GM08714 (cell line): ENCODE results near the gene AQP7.

Experiments
- H3K4me3 ChIP-seq: fragments of 200-500 bp; sonication (Bioruptor generic); 2 replicates; pipeline ENCODE4 v1.5.1; 2014; ENCODE audit warnings: mild to moderate bottlenecking, low read length, inconsistent platforms
- ZNF274 ChIP-seq: IDR thresholded peaks from 2 replicates; pipeline ENCODE4 v1.6.1; 2012; ENCODE audit warnings: mild to moderate bottlenecking, low read depth, low read length

The AQP7 gene

DNA sequence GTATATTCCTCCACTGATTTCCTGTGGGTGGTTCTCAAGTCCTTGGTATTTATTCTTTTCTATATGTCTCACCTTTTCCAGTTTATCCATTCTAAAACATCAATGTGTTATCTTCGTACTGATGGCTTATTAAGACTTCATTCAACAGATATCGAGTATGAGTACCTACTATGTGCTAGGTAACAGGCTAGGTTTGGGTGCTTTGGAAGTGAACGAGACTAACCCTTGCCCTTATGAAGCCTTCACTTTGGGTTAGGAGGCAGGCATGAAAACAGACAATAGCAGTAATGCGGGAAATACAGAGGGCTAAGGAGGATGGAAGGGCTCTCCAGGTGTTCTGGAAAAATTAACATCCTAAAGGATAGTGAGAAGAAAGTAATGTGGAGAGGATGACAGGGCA is 53.4 kb downstream of the AQP7 start:
- TF ChIP-seq ZNF274, result no peak

DNA sequence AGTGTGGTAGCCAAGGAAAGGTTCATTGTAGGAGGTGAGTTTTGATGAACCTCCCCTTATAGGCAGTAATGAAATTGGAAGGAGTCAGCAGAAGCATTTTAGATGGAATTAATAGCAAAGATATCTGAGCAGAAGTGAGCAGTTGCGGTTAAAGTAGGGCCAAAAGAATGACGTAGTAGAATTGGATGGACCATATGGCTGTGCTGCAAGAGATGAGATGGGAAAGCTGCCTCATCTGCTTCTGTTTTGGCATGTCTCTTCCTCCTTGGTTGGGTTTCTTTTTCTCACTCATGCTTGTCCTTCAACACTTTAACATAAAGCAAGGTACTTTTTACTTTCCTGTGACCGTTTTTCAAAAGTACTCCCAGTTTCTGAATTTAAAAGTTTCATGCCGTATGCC is 55.8 kb downstream of the AQP7 start:
- H3K4me3 ChIP-seq, result no peak overlapping the region
- no peak for TF ChIP-seq ZNF274

More for the DNA sequence above, 53.4 kb downstream of the AQP7 start:
- no peak overlapping the region for H3K4me3 ChIP-seq

DNA sequence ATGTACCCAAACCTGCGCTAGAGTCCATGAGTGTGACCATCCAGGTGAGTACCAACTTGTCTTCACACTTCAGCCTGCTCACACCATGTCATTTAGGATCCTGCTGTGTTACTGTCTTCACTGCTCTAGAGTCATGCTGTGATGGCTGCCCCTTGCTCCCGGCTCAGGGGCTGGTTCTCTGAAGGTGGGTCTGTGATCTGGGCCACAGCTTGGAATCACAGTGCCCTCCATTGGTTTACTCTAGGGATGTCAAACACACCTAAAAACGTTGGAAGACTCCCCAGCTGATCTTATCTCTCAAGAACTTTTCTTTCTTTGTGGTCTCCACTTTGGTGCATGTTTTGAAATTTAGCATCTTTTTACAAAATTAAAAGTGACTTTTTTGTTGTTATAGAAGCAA is 58.2 kb downstream of the AQP7 start:
- TF ChIP-seq ZNF274, result no peak
- no peak overlapping the region for H3K4me3 ChIP-seq

DNA sequence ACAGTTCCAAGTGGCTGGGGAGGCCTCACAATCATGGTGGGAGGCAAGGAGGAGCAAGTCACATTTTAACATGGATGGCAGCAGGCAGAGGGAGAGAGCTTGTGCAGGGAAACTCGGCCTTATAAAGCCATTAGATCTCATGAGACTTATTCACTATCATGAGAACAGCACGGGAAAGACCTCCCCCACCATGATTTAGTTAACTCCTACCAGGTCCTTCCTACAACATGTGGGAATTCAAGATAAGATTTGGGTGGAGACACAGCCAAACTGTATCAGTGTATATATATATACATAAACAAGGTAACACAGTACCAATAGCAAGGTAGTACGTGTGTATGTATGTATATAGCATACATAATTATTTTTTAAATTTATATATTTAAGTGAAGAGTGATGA is 61.2 kb downstream of the AQP7 start:
- no peak overlapping the region for H3K4me3 ChIP-seq
- no peak for TF ChIP-seq ZNF274

DNA sequence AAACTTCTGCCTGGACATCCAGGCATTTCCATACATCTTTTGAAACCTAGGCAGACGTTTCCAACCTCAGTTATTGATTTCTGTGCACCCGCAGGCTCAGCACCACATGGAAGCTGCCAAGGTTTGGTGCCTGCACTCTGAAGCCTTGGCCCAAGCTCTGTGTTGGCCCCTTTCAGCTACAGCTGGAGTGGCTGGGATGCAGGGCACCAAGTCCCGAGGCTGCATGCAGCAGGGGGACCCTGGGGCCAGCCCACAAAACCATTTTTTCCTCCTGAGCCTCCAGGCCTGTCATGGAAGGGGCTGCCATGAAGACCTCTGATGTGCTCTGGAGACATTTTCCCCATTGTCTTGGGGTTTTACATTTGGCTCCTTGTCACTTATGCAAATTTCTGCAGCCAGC is 62.2 kb downstream of the AQP7 start:
- no peak overlapping the region for H3K4me3 ChIP-seq
- TF ChIP-seq ZNF274, result no peak
